NCI-H2081 treated with DMSO at 0.1 percent for 48 hours (cell line): Measurements from ENCODE around the gene KIAA0930.

Experiments used
- DNase-seq: peaks from one replicate; lab custom pipeline; 2025; lab: John Stamatoyannopoulos, UW

Gene KIAA0930

GRCh38 chr22:45216133-45217003, 24.3 kb downstream of the KIAA0930 start:
- DNase-seq = no peak

GRCh38 chr22:45212992-45213751, 27.5 kb downstream of the KIAA0930 start:
- no peak for DNase-seq

GRCh38 chr22:45212306-45212709, 28.4 kb downstream of the KIAA0930 start:
- no peak for DNase-seq

- DNase-seq = no peak
Observed at GRCh38 chr22:45211848-45212247, 28.8 kb downstream of the KIAA0930 start.

GRCh38 chr22:45211435-45211834, 29.3 kb downstream of the KIAA0930 start:
- no peak for DNase-seq

- no peak for DNase-seq
Observed at GRCh38 chr22:45210991-45211390, 29.7 kb downstream of the KIAA0930 start.

- no peak for DNase-seq
Observed at GRCh38 chr22:45210577-45210976, 30.1 kb downstream of the KIAA0930 start.

GRCh38 chr22:45210174-45210573, 30.5 kb downstream of the KIAA0930 start:
- no peak for DNase-seq

- DNase-seq = no peak
Observed at GRCh38 chr22:45208993-45209838, 31.5 kb downstream of the KIAA0930 start.

- DNase-seq = no peak
Observed at GRCh38 chr22:45208696-45208992, 32.0 kb downstream of the KIAA0930 start.

- no peak for DNase-seq
Observed at GRCh38 chr22:45207981-45208664, 32.6 kb downstream of the KIAA0930 start.

- DNase-seq = no peak
Observed at GRCh38 chr22:45207533-45207932, 33.2 kb downstream of the KIAA0930 start.

GRCh38 chr22:45206233-45206632, 34.5 kb downstream of the KIAA0930 start:
- DNase-seq = no peak

GRCh38 chr22:45205276-45205925, 35.3 kb downstream of the KIAA0930 start:
- no peak for DNase-seq

- no peak for DNase-seq
Observed at GRCh38 chr22:45204819-45205218, 35.9 kb downstream of the KIAA0930 start.

- no peak for DNase-seq
Observed at GRCh38 chr22:45204241-45204640, 36.5 kb downstream of the KIAA0930 start.

GRCh38 chr22:45203150-45203951, 37.3 kb downstream of the KIAA0930 start:
- DNase-seq = no peak

- no peak for DNase-seq
Observed at GRCh38 chr22:45202333-45203149, 38.2 kb downstream of the KIAA0930 start.

GRCh38 chr22:45201678-45202332, 38.9 kb downstream of the KIAA0930 start:
- DNase-seq = no peak
